HepG2 (cell line): ENCODE data around the gene MRPS21. TPM values are rescaled to one million over a fixed set of nuclear protein-coding genes. Genes with fewer than 3 reads are reported as not detected.

Source experiments
- E2F1 ChIP-seq: sonication (generic); formaldehyde crosslinking; IDR thresholded peaks from 2 replicates; pipeline ENCODE4 v1.5.0; 2020; ENCODE audit warnings: missing genetic modification reagents
- SIN3B ChIP-seq: fragments of 150-350 bp; IDR thresholded peaks from 2 replicates; pipeline ENCODE4 v1.6.1; 2014; ENCODE audit warnings: low read length
- SNAI1 ChIP-seq: sonication (generic); formaldehyde crosslinking; IDR thresholded peaks from 2 replicates; pipeline ENCODE4 v1.5.0; 2020; ENCODE audit warnings: mild to moderate bottlenecking, missing genetic modification reagents, borderline replicate concordance
- SP4 ChIP-seq: sonication (generic); formaldehyde crosslinking; IDR thresholded peaks from 2 replicates; pipeline ENCODE4 v1.8.1; 2023; ENCODE audit warnings: mild to moderate bottlenecking, missing genetic modification reagents
- TEAD3 ChIP-seq: optimal IDR thresholded peaks from 2 replicates; pipeline ENCODE3; 2016; ENCODE audit warnings: borderline replicate concordance
- UBTF ChIP-seq: sonication (generic); formaldehyde crosslinking; IDR thresholded peaks from 2 replicates; pipeline ENCODE4 v1.4.0; 2020; ENCODE audit warnings: mild to moderate bottlenecking, missing genetic modification reagents
- ZIK1 ChIP-seq: sonication (generic); formaldehyde crosslinking; IDR thresholded peaks from 2 replicates; pipeline ENCODE4 v1.5.0; 2020; ENCODE audit warnings: mild to moderate bottlenecking, low read depth, missing genetic modification reagents, borderline replicate concordance
- ZNF407 ChIP-seq: sonication (generic); formaldehyde crosslinking; IDR thresholded peaks from one replicate; pipeline ENCODE4 v1.5.1; 2020; ENCODE audit warnings: mild to moderate bottlenecking, missing genetic modification reagents; ENCODE audit errors: not compliant biosample characterization
- ZNF577 ChIP-seq: sonication (generic); formaldehyde crosslinking; IDR thresholded peaks from 2 replicates; pipeline ENCODE4 v1.4.0; 2020; ENCODE audit warnings: mild to moderate bottlenecking, low read depth, missing genetic modification reagents, borderline replicate concordance
- ZNF598 ChIP-seq: sonication (generic); formaldehyde crosslinking; IDR thresholded peaks from 2 replicates; pipeline ENCODE4 v1.5.1; 2020; ENCODE audit warnings: mild to moderate bottlenecking, missing genetic modification reagents, borderline replicate concordance
- ZNF644 ChIP-seq: IDR thresholded peaks from 2 replicates; pipeline ENCODE4 v1.6.1; 2016; ENCODE audit warnings: low read depth
- ZNF747 ChIP-seq: sonication (generic); formaldehyde crosslinking; IDR thresholded peaks from 2 replicates; pipeline ENCODE4 v1.8.1; 2023; ENCODE audit warnings: missing genetic modification reagents, mild to moderate bottlenecking, borderline replicate concordance
- polyA plus RNA-seq, 8 experiments: library from polyadenylated mRNA; depleted of rRNA in 3 of 8; stranded (reverse) in 7 of 8; unstranded in 1 of 8; fragments of >200 nt; fragmentation: Illumina TruSeq in 4 of 8; extraction: Trizol in 4 of 8; gene quantifications; 2 replicates each; pipeline versions ENCODE4 v1.2.1 to v1.2.3, GENCODE V29; 2011 to 2016; ENCODE audit warnings: low read depth in 4 of 8, missing spikeins in 1 of 8, mixed read lengths in 1 of 8; ENCODE audit not compliant: insufficient read depth in 1 of 8
- total RNA-seq, 5 experiments: library from RNA; depleted of rRNA; stranded (reverse); fragments of >200 nt; fragmentation: Illumina TruSeq; extraction: Trizol; gene quantifications; 2 replicates each; pipeline ENCODE4 v1.2.3, GENCODE V29; 2016; ENCODE audit warnings: low read depth in 1 of 5

Gene MRPS21
- total and polyA plus RNA-seq, 2 of the 13 experiments (the other 11 are each of a cell fraction or from before 2014, with no cell fraction given) = 59.4 to 64.2 TPM

- TF ChIP-seq TEAD3 (no peak), SIN3B (no peak), SNAI1 (no peak), ZNF577 (no peak), E2F1 (CRISPR knock-in tag) (no peak), ZNF644 (CRISPR knock-in tag) (no peak), UBTF (CRISPR knock-in tag) (no peak), SP4 (no peak), ZNF407 (CRISPR knock-in tag) (no peak), ZNF747 (no peak), ZIK1 (no peak), ZNF598 (no peak)
These were observed 30.1 kb upstream of the MRPS21 start (continued) for GRCh38 chr1:150263549-150263948.
